Brain microvascular endothelial cell (primary cell): ENCODE measurements around the gene RPS3.

Experiments
- DNase-seq: peaks from one replicate; pipeline ENCODE4 v3.0.0-alpha.2; 2020
- H3K27ac ChIP-seq: fragments of 250-450 bp; sonication (Bioruptor Pico); 2 replicates; pipeline ENCODE4 v1.5.1; 2020; ENCODE audit warnings: mild to moderate bottlenecking, moderate library complexity
- H3K27me3 ChIP-seq: fragments of 250-450 bp; sonication (Bioruptor Pico); replicated peaks from 2 replicates; pipeline ENCODE4 v1.5.1; 2020; ENCODE audit warnings: mild to moderate bottlenecking
- H3K36me3 ChIP-seq: fragments of 250-450 bp; sonication (Bioruptor Pico); replicated peaks from 2 replicates; pipeline ENCODE4 v1.5.1; 2020; ENCODE audit warnings: mild to moderate bottlenecking
- H3K4me3 ChIP-seq: 2 replicates; pipeline ENCODE4 v1.5.1; 2011; ENCODE audit warnings: low read depth, mild to moderate bottlenecking, control low read depth, low read length, moderate library complexity
- CTCF ChIP-seq: IDR thresholded peaks from 2 replicates; pipeline ENCODE4 v1.5.1; 2011; ENCODE audit warnings: low read depth, mild to moderate bottlenecking, moderate library complexity, low read length, control low read depth, inconsistent platforms; ENCODE audit errors: missing control alignments
- in situ Hi-C: cut with HindIII; loops from 2 replicates; pipeline ENCODE4 v1.10.0; 2017; ENCODE audit warnings: low sequenced_read_pairs, low pct_ligation_motif_present

RPS3 gene

GRCh38 chr11:75424396-75424795, 25.1 kb downstream of the RPS3 start:
- TF ChIP-seq CTCF: no peak
- H3K27ac ChIP-seq: no peak overlapping the region
- no peak for DNase-seq
- no peaks in the 10 kb centered on the region for H3K27me3 ChIP-seq
- H3K36me3 ChIP-seq: no peaks in the 10 kb centered on the region
- in situ Hi-C loops: no loop called here
- no peak overlapping the region for H3K4me3 ChIP-seq

DNA sequence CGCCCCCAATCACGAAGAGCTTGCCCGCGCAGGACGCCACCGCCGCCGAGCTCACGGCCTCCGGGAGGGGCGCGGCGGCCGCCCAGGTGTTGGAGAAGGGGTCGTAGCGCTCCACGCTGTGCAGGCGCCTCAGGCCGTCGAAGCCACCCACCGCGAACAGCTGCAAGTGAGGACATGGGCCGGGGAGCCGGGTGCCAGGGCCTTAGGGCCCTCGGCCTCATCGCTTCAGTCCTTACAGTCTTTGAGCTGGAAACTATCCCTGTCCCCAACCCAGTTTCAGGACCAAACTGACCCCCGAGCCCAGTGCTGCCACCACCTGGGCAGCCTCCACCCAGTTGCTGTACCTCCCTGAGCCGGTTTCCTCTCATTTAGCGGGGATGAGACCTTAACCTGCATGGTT, 26.1 kb downstream of the RPS3 start:
- Histone ChIP-seq H3K27me3 (peaks cover 2% of the 10 kb centered on the region), H3K27ac (no peak overlapping the region), H3K4me3 (no peak overlapping the region), H3K36me3 (no peaks in the 10 kb centered on the region)
- peak; percentile 67 for TF ChIP-seq CTCF
- DNase-seq: no peak
- in situ Hi-C loops: no loop called here

GRCh38 chr11:75426720-75427086, 27.4 kb downstream of the RPS3 start:
- no peak for DNase-seq
- Histone ChIP-seq H3K27me3 (peaks cover 15% of the 10 kb centered on the region), H3K36me3 (no peaks in the 10 kb centered on the region), H3K27ac (no peak overlapping the region), H3K4me3 (no peak overlapping the region)
- TF ChIP-seq CTCF: no peak
- in situ Hi-C loops: no loop called here

- in situ Hi-C loops: no loop called here
- DNase-seq: no peak
- no peak for TF ChIP-seq CTCF
- Histone ChIP-seq H3K27me3 (peaks cover 20% of the 10 kb centered on the region), H3K27ac (no peak overlapping the region), H3K4me3 (no peak overlapping the region), H3K36me3 (no peaks in the 10 kb centered on the region)
Observed at GRCh38 chr11:75427181-75427580, 27.9 kb downstream of the RPS3 start.

DNA sequence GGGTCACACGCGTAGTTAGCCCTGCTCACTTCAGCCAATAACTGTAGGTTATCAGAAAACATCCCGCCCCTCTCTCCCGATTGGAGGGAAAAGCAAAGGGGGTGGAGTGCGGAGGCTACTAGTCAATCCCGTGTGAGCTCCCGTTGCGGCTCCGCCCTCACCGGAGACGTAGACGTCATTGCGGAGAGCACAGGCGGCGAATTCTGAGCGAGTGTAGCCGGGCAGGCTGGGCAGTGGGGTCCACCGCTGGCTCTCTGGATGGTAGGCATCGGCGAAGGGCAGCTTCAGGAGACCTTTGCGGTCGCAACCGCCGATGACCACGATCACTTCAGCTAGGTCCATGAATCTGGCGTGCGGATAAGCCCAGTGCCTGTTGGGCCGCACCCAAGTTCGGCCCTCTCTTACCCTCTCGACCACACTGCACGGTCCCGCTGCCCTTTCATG, 29.0 kb downstream of the RPS3 start:
- no peak for TF ChIP-seq CTCF
- in situ Hi-C loops: no loop called here
- peak; percentile 90 for DNase-seq
- Histone ChIP-seq H3K27me3 (peaks cover 30% of the 10 kb centered on the region), H3K27ac (no peak overlapping the region), H3K36me3 (no peaks in the 10 kb centered on the region), H3K4me3 (peak overlapping the region; percentile 47)

- no peak overlapping the region for H3K27ac ChIP-seq
- in situ Hi-C loops: no loop called here
- no peak for TF ChIP-seq CTCF
- H3K27me3 ChIP-seq: peaks cover 30% of the 10 kb centered on the region
- DNase-seq: no peak
- no peaks in the 10 kb centered on the region for H3K36me3 ChIP-seq
- H3K4me3 ChIP-seq: no peak overlapping the region
Observed at GRCh38 chr11:75428989-75429640, 29.8 kb downstream of the RPS3 start.
